ENCODE measurements around the gene GK. TPM values are rescaled to one million over a fixed set of nuclear protein-coding genes. Genes with fewer than 3 reads are reported as not detected.

Gene GK
- total and polyA plus RNA-seq, 9 of the 15 experiments (the other 6 are each of a cell fraction or from before 2014, with no cell fraction given) = 8.0 to 15.7 (median 12.4) TPM

DNA sequence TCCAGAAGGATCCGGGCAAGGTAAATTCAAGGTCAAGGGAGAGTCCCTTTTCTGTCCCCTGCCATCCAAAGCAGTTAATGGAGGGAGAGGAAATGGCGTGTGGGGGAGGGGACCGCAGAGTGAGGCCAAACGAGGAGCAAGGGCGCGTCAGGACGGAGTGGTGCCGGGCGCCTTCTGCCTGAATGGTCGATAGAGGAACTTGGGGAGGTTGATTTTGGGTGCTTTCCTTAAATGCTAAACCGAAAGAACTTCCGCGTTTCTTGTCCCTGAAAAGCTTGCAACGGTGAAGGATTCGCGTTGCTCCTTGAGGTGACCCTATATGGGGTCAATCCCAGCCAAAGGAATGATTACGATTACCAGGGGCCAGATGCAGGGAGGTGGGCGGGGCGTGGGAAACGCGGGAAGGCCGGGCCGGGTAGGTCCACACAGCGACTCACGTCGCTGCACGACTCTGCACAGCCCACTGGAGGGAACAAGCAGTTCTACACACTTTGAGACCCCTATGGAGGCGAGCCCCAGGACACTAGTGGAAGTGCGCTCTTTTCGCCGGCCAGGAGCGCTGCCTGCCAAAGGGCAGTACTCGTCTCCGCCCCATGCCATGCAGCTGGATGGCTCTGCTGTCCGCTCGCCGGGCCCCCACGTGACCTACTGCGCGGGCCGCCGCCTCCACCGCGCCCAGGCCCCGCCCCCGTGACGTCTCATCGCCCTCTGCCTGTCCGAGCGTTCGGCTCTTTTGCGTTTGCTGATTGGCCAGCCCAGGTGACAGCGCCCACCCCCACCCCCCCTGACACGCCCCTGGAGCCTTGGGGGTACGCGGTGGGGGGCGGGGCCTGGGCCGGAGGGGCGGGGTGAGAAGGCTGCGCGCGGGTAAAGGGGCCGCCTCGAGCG is 452 bp upstream of the GK start (continued):
- TF ChIP-seq SMC3 (conservative IDR thresholded peaks at IDR 0.05; ENCODE audit: insufficient read depth, low read depth, low read length) = no peak
- TF ChIP-seq ZNF24 (IDR thresholded peaks at IDR 0.05) = no peak
- TF ChIP-seq FOXP4 (CRISPR knock-in tag; IDR thresholded peaks at IDR 0.05; ENCODE audit: borderline replicate concordance) = no peak
- TF ChIP-seq, protein P1, sequence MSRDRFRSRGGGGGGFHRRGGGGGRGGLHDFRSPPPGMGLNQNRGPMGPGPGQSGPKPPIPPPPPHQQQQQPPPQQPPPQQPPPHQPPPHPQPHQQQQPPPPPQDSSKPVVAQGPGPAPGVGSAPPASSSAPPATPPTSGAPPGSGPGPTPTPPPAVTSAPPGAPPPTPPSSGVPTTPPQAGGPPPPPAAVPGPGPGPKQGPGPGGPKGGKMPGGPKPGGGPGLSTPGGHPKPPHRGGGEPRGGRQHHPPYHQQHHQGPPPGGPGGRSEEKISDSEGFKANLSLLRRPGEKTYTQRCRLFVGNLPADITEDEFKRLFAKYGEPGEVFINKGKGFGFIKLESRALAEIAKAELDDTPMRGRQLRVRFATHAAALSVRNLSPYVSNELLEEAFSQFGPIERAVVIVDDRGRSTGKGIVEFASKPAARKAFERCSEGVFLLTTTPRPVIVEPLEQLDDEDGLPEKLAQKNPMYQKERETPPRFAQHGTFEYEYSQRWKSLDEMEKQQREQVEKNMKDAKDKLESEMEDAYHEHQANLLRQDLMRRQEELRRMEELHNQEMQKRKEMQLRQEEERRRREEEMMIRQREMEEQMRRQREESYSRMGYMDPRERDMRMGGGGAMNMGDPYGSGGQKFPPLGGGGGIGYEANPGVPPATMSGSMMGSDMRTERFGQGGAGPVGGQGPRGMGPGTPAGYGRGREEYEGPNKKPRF (IDR thresholded peaks at IDR 0.05; ENCODE audit: low read depth, low read length) = no peak
- no peak for TF ChIP-seq CTCF (IDR thresholded peaks at IDR 0.05 in 2 of 3, conservative IDR thresholded peaks at IDR 0.05 in 1 of 3; ENCODE audit: insufficient read depth in 2 of 3, low read depth in 1 of 3, low read length in 3 of 3)
- TF ChIP-seq ZNF395 (CRISPR knock-in tag; IDR thresholded peaks at IDR 0.05) = no peak
- no peak for TF ChIP-seq ZNF551 (CRISPR knock-in tag; IDR thresholded peaks at IDR 0.05)
- no peak for TF ChIP-seq CSDE1 (IDR thresholded peaks at IDR 0.05)
- no peak for TF ChIP-seq RERE (CRISPR knock-in tag; IDR thresholded peaks at IDR 0.05; ENCODE audit: borderline replicate concordance)
- no peak for TF ChIP-seq POLR2B (IDR thresholded peaks at IDR 0.05; ENCODE audit: low read depth, partially characterized antibody)
- TF ChIP-seq KLF13 (tag; IDR thresholded peaks at IDR 0.05; ENCODE audit: borderline replicate concordance, low read depth) = peak; percentile 57; the same call in 1 of the 2 replicates
- TF ChIP-seq ZNF23 (CRISPR knock-in tag; IDR thresholded peaks at IDR 0.05) = no peak

Data from K562 (cell line).